GM18951 (cell line): Measurements from ENCODE around the gene APBA1.

Experiments
- POLR2A ChIP-seq: IDR thresholded peaks from 4 replicates; pipeline ENCODE4 v1.6.1; 2011; ENCODE audit warnings: mild to moderate bottlenecking; ENCODE audit not compliant: insufficient read length, insufficient read depth; ENCODE audit errors: extremely low read depth
- in situ Hi-C: fragments of 300-500 bp; cut with MboI; formaldehyde crosslinking; loops from one replicate; pipeline ENCODE4 v1.12.0; 2022; ENCODE audit warnings: low sequenced_read_pairs, mixed read lengths, inconsistent platforms; ENCODE audit not compliant: unreplicated experiment

The APBA1 gene

GRCh38 chr9:69674716-69675438, 2.7 kb upstream of the APBA1 start:
- in situ Hi-C loops: no loop called here
- no peak for TF ChIP-seq POLR2A

- no peak for TF ChIP-seq POLR2A
- in situ Hi-C loops: no loop called here
Observed at GRCh38 chr9:69674112-69674685, 2.0 kb upstream of the APBA1 start.

DNA sequence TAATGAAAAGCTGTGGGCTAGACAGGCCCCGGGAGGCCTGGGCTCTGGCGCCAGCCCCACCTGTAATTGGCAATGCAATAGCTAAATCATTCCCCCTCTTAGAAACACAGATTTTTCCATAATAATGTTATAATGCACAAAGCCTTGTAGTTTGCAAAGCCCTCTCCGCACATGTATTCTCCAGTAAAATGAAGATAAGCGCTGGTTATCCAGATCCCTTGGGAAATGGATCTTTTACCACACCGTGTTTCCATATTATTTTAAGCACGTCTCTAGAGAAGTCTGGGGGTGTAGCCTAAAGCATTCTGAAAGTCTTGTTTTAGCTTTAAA, 1.1 kb upstream of the APBA1 start:
- TF ChIP-seq POLR2A: no peak

GRCh38 chr9:69672596-69673310, 582 bp upstream of the APBA1 start:
- in situ Hi-C loops: no loop called here
- no peak for TF ChIP-seq POLR2A

More for the DNA sequence above, 1.1 kb upstream of the APBA1 start:
- in situ Hi-C loops: no loop called here

DNA sequence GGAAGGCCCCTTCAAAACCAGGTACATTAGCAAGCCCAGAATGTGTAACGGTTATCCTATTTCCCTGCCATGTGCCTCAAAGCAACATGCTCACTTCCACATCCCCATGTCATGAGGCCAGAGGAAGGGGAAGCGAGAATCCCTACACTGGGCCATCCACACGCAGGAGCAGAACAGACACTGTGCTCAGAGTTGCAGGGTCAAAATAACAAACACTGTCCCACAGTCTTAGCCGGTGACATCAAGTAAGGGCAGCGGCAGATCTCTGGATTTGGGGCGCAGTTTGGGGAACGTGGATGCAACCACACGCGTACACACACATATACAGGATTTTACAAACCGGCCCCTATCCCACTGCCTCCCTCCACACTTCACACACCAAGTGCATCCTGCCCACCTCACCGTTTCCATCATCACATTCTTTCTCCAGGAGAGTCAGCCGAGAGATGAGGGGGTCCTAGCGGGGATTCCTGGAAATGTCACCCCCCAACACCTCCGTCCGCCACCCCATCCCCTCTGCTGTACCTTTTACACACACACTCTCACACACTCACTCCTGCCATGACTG, 776 bp downstream of the APBA1 start:
- TF ChIP-seq POLR2A: no peak
- in situ Hi-C loops: no loop called here

GRCh38 chr9:69667306-69667705, 4.9 kb downstream of the APBA1 start:
- in situ Hi-C loops: no loop called here
- TF ChIP-seq POLR2A: no peak

- TF ChIP-seq POLR2A: no peak
- in situ Hi-C loops: no loop called here
Observed at GRCh38 chr9:69660304-69660703, 11.9 kb downstream of the APBA1 start.

DNA sequence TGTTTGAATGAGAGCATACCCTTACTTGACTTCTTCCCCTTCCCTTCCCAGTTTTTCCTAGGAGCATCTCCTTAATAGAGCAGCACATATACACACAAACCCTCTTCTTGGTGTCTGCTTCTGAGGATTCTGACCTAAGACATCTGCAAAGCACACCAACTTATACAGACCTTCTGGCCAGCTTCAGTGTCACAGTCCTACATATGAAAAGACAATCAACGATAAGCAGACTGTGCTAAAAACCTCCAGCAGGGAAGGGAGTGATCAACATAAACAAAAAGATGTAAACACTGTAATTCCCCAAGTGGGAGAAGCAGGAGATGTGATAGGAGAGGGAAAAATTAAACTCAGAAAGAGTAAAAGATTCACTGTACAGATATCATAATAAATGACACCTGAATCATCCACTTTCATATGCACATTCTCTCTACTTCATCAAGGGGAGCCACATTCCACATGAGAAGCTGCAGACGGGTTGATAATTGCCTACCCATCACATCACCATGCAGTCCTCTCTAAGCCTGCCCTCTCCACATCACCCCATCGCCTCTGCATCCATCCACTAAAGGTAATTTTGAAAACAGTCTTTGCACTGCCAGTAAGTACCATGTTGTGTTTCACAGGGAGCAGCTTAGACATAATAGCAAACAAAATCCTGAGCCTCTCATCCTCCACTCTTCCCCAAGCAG, 13.0 kb downstream of the APBA1 start:
- in situ Hi-C loops: no loop called here
- TF ChIP-seq POLR2A: no peak

DNA sequence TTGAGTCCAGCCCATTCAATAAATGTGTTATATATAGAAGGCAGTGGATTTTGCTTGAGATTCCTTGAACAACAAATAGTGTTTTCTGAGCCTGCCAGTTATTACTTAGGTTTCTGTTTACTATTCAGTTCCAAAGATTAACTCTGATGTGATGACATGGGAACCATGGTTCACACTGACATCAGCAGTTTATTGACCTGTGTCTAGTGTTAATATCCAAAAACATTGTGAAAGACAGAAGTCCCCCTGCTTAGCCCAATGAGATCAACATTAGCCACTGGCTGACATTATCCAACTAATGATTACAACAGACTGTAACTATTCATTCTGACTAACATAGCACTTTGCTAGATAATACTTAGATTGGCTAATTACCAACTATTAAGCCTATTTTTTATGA, 14.9 kb downstream of the APBA1 start:
- no peak for TF ChIP-seq POLR2A
- in situ Hi-C loops: no loop called here

- TF ChIP-seq POLR2A: no peak
- in situ Hi-C loops: no loop called here
Observed at GRCh38 chr9:69655065-69655464, 17.1 kb downstream of the APBA1 start.

DNA sequence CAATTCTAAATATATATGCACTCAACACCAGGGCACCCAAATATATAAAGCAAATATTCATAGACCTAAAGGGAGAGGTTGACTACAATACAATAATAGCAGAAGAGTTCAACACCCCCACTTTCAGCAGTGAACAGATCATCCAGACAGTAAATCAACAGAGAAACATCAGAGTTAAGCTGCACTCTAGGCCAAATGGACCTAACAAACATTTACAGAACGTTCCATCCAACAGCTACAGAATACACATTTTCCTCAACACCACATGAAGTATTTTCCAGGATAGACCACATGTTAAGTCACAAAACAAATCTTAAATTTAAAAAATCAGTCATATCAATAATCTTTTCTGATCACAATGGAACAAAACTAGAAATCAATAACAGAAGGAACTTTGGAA, 18.9 kb downstream of the APBA1 start:
- no peak for TF ChIP-seq POLR2A
- in situ Hi-C loops: no loop called here

GRCh38 chr9:69649566-69650250, 22.5 kb downstream of the APBA1 start:
- in situ Hi-C loops: no loop called here
- TF ChIP-seq POLR2A: no peak

DNA sequence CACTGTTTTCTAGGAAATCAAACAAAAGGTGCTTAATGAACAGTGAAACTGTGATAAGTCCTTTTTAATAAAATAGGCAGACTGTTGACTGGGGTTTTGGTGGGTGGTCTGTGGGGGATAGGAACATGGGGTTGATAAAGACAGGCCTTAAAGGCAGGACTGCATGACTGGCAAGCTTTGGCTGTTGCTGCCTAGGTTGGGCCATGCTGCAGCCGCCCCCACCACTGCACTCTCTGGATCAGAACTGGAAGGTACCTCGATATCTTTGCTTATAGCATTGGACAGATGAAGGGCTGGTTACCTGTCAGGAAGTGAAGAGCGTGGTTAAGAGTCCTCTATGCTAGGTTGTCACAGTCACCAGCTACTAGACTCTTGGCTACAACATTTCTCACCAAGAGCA, 24.4 kb downstream of the APBA1 start:
- in situ Hi-C loops: no loop called here
- no peak for TF ChIP-seq POLR2A
